HG02885 (cell line): ENCODE results near the gene BAIAP2.

ENCODE experiments used
- ATAC-seq: cut with Tn5 transposase; IDR thresholded peaks from one replicate; pipeline ENCODE4 v1.9.1; 2021; ENCODE audit warnings: mild to moderate bottlenecking; ENCODE audit not compliant: unreplicated experiment, poor library complexity

Gene BAIAP2

DNA sequence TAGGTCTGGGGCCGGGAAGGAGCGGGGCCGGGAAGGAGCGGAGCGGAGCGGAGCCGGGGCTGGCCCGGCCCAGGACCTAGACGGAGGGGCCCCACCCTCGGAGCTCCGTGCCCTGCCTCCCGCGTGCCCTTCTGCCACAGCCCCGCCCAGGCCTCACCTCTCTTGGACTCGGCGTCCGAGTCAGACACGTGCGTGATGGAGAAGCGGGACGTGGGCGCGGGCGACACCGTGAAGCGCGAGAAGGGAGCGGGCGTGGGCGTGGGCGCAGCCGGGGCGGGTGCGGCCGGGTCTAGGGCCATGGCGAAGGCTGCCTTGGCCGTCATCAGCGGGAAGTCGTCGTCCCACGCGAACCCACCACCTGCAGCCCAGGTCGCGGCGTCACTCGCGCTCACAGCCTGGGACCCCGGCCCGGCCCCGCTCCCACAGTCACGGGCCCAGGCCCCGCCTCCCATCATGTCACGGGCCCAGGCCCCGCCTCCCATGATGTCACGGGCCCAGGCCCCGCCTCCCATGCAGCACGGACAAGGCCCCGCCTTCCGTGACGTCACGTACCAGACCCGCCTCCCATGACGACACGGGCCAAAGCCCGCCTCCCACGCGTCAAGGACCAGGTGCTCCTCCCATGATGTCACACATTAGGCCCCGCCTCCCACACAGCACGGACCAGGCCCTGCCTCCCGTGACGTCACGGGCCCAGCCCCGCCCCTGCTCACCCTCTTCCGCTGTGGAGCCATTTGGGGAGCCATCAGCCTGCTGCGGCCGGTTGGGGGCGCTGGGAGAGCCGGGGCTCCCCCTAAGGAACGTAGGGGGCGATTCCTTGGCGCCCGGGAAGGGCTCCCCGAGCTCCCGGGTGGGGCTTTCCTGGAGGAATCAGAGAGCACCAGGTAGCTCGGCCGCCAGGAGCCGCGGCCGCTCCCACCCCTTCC lies 84.5 kb downstream of the BAIAP2 start:
- ATAC-seq, result peak; percentile 48

DNA sequence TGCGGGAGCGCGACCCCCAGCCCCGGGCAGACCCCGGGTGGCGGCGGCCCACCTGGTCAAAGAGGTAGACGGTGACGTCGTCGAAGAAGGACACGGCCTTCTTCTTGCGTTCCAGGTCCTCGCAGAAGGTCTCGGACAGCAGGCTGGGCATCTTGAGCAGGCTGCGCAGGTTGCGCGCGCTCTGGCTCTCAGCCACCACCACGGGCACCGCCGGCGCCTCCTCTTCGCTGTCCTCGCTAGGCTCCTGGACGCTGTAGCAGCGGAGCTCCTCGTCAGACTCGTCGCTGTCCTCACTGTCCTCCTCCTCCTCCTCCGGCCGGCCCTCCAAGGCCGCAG lies 85.2 kb downstream of the BAIAP2 start:
- ATAC-seq, result no peak

DNA sequence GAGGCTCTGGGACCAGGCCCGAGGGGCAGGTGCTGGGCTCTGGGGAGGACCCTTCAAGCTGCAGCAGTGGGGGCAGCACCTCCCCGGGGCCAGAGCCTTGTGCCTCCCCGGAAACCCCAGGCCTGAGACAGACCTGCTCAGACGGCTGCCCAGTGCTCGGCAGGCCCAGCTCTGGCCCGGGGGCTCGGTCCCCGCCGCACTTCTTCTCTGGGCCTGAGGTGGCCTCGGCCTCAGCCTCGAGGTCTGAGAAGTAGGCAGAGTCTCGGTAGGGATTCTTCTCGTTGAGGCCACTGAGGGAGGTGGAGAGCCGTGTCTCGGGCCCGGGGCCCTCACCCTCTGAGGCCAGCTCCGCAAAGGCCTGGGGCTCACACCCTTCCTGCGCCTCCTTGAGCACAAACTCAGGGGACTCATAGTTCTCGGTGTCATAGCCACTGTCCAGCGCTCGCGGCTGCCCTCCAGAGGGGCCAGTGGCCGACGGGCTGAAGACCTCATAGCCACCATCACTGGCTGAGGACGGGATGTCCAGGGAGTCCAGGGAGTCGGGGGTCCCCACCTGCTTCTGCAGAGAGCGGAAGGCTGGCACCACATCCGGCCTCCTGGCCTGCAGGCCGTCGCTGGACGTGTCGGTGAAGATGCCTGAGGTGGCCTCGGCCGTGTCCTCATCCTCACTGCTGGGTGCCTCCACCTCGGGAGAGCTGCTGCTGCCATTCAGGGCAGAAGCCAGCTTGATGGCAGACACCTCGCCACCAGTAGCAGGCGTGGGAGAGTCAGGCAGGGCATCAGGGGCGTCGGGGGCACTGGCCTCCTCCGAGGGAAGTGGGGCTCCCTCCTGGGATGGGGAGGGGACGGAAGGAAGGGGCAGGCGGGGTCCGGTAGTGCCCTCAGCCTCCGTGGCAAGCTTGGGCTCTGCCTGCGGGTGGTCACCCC lies 86.0 kb downstream of the BAIAP2 start:
- ATAC-seq, result no peak

DNA sequence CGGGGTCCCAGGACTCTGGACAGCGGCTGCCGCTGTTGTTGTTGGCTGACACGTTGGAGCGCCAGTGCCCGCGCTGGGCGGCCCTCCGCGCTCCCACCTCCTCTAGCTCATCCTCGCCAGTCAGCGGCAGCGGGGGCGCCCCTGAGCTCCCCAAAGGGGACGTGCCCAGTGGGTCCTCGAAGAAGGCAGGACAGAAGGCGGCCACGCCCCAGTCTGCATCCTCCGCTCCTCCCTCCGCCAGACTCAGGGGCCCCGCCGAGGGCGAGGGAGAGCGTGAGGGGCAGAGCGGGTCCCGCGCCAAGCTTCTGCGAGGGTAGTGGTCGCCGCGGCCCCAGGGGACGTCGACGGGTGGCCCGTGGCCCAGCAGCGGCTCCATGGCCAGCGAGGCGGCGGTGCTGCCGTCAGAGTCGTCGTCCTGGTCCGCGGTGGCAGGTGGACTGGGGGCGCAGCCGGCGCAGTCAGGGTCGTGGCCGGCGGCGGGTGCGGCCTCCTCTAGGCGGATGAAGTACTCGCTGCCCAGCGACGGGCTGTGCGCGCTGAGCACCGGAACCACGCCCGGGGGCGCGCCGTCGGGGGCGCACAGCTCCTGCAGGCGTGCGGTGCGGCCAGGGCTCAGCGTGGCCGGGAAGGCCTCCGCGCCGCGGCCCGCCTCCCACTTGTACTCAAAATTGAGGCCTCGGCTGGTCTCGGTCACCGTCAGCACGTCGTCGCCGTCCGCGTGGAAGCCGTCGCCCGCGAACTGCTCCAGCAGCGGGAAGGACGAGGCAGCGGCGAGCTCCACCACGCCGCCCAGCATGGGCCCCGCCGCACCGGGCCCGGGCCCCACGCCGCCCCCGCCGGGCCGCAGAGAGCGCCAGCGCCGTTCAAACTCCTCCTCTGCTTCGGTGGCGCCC lies 87.1 kb downstream of the BAIAP2 start:
- no peak for ATAC-seq

DNA sequence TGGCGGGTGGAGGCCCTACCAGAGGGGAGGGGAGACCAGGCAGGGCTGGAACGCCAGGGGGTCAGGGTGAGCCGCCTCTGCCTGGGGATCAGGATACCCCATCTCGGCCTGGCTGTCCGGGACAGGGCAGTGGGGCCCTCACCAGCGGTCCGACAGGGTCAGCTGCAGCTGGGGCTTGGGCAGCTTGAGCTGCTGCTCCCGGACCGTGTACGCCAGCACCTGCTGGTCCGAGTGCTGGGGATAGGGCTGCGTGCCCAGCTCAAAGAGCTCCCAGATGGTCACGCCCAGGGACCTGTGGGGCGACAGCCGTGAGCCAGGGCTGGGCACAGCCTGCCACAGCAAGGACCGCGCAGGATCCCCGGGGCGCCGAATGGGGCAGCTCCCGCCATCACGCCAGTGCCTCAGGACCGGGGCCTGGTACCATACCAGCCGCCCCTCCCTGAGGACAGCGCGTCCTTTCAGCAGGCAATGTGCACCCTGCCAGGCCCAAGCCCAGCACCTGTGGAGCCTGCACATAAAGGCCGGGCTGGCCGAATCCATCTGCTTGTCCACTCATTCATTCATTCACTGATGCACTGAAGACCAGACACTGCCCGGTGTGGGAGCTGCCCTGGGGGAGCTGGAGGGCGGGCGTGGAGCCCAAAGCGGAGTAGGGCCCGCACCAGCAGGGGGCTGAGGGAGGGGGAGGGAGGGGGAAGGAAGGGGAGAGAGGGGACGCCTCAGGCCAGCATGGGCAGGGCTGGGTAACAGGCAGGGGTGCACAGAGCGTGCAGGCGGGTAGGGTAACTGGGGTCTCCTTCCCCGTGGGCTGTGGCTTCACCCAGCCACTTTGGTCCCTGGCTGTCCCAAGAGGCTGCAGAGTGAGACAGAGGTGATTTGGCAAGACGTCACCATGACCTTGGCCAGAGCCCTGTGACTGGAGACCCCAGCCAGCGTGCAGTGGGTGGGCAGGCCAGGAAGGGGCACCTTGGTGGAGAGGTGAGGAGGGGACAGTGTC lies 88.4 kb downstream of the BAIAP2 start:
- no peak for ATAC-seq

DNA sequence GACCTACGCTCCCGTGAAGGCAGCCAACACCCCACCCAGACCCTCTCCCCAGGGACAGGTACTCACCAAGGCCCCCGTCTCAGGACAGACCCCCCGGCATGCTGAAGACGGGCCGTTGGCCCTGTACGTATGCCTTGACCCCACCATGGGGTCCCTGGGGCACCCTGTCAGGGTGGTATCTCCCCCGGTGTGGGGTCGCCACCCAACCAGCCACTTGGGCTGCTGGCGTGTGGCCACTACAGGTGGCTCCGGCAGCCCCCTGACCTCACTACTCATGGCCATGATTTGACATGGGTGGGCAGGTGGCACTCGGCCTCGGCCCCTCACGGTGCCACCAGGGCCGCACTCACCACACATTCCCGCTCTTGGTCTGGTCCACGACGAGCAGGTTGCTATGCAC lies 89.4 kb downstream of the BAIAP2 start:
- ATAC-seq, result no peak

DNA sequence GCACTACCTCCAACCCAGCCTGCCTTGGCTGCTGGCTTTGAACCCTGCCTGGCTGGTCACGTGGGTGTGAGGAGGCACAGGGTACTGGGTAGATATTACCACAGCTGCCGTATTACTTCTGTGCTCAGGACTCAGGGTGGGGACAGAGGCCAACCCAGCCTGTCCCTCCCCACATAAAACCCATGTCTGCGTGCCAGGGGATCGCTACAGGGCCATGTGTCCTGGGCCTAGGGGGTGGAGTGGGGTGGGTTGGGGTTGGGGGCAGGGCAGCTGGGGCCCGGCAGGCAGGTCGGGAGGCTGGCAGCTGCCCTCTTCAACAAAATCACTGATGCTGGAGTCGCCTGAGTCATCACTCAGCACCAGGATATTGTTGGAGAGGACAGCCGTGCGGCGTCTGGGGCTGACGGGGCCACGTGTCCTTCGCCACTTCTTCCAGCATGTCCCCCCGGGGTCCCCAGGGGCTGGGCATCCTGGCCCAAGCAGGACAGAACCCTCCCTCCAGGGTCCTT lies 90.7 kb downstream of the BAIAP2 start:
- no peak for ATAC-seq

DNA sequence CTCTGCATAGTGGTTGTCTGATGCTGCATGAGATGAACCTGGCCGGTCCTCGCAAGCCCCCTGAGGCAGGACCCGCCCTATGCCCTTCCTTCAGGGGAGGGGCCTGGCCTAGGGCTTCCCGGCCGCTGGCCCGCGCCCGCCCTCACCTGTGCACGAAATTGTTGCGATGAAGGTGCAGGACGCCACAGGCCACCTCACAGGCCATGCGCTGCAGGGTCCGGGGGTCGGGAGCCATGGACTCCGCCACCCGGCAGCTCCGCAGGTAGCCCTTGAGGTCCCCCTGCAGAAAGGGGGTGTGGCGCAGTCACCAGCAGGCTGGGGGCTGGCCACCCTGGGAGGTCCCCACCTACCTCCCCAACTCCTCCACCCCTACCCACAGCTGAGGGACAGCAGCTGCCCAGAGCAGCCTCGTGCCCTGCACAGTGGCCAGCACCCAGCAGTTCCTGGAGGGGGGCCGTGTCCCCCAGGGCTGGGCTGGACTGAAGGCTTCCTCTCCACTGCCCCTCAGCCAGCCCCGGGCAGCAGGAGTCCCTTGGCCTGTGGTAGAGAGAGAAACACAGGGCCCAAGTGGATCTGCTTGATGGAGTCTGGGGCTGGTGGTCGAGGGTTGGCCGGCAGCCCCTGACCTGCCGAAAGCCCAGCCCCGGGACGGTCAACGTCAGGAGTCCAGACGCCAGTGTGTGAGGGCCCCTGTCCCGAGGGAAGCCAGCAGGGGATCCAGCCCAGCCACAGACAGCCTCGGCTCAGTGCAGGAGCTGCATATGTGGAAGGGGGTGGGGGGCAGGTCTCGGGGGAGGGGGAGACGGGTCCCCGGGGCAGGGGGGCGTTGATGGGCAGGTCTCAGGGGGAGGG lies 91.6 kb downstream of the BAIAP2 start:
- ATAC-seq, result no peak

DNA sequence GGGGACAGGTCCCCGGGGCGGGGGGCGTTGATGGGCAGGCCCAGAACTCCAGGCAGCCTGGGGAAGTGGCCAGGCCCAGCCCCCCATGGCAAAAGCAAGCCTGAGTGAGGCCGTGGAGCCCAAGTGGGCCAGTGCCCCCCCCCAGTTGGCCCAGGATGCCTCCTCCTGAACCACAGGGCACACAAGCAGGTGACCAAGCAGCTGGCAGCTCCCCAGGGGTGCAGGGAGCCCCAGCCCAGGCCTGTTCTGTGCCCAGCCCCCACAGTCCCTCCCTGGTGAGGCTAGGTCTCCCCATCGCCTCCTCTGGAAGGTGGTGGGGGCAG lies 92.1 kb downstream of the BAIAP2 start:
- no peak for ATAC-seq

DNA sequence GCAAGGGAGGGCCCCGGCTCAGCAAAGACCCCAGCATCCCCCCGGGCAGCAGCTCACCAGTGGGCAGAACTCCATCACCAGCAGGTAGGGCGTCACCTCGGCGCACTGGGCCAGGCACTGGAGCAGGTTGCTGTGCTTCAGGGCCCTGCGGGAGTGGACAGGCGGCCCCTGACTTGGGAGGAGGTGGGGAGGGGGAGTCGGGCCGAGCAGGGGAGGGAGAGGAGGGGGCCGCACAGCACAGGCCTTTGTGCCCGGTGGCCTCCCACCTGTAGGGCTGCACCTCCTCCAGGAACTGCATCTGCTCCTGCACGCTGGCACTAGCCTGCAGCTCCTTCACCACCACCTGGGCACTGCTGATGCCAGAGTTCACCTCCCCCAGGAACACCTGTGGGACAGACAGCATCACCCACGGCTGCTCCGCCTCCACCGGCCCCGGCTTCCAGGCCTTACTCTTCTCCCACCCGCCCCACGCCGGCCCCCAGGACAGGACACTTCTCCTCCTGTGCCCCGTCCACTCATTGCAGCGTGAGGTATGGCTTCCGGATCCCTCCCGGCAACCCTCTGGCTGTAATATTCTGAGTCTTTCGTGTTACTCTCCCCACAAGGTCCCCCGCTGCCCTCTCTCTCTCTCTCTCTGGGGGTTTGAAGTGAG lies 92.7 kb downstream of the BAIAP2 start:
- no peak for ATAC-seq

DNA sequence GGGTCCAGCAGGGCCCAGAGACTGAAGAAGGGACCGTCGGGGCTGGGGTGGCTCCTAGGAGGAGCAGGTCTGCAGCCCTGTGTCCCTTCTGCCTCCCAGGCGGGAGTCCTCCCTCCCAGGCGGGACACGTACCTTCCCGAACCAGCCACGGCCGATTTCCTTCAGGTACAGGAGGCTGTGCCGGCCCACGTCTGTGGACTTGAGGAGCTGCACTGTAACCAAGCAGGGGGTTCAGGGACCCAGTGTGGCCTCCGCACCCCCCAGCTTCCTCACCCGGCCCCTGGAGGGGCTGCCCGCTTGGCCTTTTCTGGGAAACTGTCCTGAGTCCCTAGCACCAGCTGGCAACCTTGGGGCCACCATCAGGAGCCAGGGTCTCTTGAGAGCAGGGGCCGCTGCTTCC lies 93.4 kb downstream of the BAIAP2 start:
- no peak for ATAC-seq

DNA sequence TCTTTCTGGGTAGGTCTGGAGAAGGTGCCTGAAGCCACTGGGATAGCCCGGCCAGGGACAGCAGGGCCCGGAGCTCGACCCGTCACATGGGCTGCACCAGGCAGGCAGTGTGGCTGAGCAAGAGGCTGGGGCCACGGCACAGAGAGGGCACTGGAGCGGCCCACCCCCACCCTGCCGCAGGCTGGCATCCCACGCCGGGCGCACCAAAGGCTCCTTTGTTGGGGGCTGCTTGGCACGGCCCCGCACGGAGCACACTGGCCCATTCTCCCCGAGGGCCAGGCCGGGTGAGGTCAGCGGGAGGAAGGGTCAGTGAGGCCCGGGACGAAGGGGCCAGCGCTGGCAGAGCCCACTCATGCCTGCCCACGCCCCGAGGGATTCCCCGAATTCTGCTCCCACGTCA lies 93.8 kb downstream of the BAIAP2 start:
- ATAC-seq, result no peak

DNA sequence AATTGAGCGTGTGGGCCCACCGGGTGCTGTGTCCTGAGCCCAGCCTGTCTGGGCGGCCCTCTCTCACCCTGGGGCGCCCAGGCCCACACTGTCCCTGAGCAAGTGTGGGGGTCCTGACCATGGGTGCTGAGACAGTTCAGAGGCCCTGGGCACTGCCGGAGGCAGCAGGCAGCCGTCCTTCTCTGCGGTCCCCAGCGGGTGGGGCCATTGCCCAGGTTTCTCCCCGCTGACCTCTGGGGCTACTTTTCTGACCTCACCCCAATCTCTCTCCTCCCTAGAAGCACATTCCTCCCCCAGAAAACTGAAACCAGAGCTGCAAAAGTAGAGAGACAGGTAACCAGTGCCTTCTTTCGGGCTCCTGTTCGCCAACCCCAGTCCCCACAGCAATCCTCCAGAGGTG lies 94.3 kb downstream of the BAIAP2 start:
- ATAC-seq, result no peak

DNA sequence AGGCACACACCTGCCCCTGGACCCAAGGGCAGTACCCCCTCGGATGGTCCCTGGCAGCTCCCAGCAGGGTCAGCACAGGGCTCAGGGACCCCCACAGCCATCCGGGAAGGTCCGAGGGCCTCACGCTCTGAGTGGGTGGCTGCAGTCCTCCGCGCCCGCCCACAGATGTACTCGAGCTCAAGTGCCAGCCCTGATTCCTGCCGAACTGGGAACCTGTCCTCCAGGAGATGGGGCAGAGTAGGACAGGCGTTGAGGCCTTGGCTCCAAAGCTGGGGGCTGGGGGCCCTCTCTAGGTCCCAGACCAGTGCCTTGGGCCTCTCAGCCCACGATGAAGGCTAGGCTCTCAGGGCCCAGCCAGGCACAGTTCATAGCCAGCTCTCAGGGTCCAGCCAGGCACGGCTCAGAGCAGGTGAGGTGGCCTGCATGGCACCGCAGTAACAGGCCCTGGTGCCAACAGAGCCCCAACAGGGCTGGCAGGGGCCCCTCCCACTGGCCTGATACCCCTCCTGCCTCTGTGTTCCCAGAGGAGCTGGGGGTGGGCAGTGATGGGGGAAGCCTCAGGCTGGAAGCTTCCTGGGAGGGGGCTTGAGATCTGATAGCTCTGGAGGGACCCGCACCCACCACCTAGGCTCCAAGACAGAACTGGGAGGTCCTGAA lies 94.9 kb downstream of the BAIAP2 start:
- no peak for ATAC-seq

DNA sequence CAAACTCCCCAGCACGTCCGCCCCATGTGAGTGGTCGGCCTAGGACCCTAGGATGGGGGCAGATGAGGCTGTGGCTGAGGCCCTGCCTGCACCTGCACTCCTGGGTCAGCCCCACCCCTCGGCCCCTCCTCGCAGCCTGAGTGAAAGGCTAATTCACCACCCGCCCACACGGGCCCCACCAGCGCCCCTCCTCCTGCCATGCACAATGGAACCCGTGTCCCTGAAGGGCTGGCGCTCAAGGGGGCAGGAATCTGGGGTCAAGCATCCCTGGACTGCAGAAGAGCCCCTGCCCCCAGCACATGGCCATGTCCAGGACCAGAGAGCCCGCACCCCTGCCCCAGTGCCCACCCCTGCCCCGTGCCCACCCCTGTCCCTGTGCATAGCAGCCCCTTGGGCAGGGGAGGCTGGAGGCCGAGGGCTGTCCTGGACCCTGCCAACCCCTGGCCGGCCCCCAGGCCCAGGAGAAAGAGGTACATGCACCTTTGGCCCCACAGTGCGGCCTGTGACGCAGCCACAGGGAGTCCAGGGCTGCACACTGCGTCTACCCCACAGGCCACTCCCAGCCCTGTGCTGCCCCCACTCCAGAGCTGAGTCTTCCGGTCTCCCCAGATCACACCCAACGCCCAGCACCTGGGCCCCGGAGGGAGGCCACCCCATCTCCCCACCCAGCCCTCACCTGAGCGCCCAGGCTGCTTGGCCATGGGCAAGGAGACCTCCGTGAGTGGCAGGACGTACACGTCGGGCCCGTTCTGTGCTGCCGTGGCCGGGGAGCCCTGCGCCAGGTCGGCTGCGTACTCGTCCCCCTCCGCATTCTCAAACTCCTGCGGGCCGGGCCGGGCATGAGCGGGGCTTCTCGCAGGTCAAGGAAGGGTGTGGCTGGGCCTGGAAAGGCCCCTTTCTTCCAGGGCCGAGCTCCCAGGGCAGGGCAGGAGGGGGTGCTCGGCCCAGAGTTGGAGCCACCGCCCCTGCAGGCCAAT lies 95.7 kb downstream of the BAIAP2 start:
- ATAC-seq, result no peak
